Esophagus mucosa (tissue), 1 donor: ENCODE measurements around the gene ALDH16A1. TPM values are rescaled to one million over a fixed set of nuclear protein-coding genes. Genes with fewer than 3 reads are reported as not detected.

ENCODE experiments used
- ATAC-seq: fragments of 200-7000 bp; cut with Tn5 transposase; one replicate; pipeline ENCODE4 v1.9.1; 2020
- total RNA-seq: library from RNA; stranded (reverse); gene quantifications from one replicate; pipeline ENCODE4 v1.2.4, GENCODE V29; 2023
- donor health status: DM: yes; HTN: yes; CAD: no.

The ALDH16A1 gene
- total RNA-seq: 27.2 TPM

DNA sequence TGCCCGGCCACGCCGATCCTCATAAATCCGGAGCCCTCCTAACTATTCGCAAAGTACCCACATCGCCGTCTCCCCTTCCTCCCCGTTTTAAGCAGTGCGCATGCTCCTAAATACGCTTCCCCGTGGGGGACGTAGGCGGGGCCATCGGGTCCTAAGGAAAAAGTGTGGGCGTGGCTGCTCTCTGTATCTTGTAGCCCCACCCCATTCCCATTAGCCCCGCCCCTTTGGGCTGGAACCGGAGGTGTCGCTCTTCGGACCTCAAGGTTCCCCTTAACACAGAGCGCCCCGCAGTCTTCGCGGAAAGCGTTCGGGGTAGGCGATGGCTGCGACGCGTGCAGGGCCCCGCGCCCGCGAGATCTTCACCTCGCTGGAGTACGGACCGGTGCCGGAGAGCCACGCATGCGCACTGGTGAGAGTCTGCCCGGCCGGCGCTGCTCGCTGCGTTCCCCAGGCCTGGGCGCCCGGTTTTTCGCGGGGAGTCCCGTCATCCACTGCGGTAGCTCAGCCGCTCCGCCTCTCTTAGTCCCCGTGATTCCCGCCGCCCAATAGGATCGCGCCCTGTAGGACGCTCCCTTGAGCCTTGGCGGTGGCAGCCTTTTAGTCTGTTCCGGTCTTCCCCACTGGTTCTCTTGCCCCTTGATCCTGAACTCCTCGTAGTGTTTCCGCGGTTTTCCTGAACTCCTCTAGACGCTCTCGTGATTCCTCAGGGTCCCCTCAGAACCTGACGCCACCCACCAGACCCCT, at the start of gene ALDH16A1:
Gene ALDH16A1, plus strand, starts transcription at position 213 of the 744 bp plus-strand sequence. Its CDS starts 107 bp downstream, at position 320.
- ATAC-seq: peak; percentile 92

DNA sequence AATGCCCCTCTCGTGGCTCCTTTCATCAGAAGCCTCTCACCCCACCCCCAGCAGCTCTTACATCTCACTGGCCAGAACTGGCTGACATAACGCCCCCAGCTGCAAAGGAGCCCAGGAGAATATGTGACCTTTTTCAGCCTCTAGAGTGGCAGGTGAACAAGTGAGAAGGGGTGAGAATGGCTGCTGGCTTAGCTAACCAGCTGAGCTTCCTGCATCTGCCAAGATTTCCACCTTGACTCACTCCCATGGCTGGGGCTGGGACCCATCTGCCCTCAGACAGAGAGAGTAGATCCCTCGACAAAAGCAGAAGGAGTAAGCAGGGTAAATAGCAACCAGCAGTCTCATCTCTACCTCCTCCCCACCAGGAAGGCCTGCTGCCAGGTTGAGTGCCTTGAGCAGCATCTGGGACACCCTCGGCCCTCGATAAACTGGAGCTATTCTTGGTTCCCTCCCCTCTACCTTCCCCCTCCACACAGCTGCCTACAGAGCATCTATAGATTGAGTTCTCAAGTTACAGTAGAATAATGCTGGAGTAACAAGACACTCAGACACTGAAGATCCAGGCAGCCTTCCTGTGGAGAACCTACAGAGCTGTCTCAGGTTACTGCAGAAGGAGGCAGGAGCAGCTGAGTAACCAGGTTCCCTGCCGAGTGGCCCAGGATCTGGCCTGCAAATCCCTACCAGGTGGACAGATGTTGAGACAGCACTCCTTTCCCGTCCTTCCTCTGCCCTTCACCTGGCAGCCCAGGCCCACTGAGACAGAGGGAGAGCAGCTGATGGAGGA, 49.4 kb upstream of the ALDH16A1 start:
- ATAC-seq: no peak

DNA sequence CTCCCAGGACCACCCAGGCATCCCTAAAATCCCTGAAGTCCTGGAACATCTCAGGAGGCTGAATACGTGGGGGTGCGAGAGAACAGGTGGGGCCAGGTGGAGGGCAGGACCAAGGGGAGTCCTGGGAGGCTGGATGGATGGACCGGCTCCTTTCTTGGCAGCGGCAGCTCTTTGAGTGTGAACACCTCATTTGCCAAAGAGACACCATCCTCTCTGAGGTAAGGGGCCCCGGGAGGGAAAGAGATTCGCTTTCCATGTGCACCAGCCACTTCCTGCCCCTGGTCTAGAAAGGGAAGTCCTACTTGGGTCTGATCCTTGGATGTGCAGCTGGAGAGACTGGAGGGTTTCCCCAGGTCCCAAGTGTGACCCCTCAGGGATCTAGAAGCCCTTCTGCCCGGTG, 45.9 kb upstream of the ALDH16A1 start:
- no peak for ATAC-seq

DNA sequence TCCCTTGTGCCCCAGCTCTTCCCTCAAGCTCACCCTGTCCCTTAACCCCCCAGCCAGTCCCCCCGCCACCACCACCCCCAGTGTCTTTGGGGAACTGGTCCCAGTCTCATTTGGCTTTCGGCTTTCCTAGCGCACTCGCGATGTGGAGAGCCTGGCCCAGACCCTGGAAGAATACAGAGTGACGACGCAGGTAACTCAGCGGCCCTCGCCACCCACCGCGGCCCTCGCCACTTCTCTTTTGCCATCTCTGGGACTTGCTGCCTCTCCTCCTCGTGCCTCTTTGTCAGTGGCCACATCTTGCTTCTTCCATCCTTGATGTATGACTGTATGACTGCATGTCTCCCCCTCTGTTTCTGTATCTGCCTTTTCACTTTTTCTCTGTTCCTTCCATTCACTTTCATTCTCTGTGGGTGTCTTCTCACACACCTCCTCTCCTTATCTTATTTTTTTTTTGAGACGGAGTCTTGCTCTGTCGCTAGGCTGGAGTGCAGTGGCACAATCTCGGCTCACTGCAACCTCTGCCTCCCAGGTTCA, 45.5 kb upstream of the ALDH16A1 start:
- ATAC-seq: no peak

DNA sequence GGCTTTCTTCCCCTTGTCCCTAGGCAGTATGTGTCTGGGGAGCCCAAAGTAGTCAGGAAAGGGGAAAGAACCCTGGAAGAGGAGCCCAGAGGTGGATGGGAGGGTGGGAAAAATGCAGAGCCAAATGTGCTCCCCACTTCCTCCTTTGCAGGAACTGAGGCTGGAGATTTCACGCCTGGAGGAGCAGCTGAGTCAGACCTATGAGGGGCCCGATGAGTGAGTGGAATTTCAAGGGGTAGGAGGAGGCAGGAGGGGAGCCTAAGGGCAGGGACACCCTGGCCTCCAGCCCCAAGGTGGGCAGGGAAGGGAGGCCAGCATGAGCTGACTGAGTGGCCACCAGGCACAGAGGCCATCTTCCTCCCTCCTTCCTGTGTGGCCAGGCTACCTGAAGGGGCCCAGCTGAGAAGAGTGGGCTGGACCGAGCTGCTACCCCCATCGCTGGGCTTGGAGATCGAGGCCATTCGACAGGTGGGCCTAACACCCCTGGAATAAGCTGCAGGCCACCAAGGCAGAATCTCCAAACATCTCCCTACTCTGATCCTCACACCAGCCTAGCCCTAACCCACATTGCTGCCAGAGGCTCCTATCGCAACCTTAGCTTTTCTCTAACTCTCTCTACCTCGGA, 44.1 kb upstream of the ALDH16A1 start:
- no peak for ATAC-seq

DNA sequence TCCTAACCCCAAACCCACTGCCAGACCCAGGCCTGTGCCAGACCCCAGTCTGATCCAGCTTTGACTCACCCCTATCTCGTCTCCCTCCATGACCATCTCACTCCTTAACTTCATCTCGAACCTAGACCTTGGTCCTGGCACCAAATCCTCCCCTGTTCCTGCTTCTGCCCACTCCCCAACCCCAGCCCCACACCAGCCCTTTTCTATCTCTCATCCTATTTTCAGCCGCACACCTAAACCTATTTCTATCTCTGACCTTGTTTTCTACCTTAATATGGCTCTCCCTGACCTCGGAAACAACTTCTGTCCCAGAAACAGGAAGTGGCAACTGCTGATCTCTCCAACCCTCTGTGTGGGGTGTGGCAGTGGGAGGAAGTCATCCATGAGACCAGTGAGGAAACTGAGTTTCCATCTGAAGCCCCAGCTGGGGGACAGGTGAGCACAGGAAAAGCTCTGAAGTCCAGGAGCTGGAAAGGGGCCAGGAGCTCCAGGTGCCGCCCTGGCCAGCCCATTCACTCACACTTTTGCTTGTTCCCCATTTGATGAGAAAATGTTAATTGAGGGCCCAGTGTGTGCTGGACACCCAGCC, 43.5 kb upstream of the ALDH16A1 start:
- no peak for ATAC-seq

DNA sequence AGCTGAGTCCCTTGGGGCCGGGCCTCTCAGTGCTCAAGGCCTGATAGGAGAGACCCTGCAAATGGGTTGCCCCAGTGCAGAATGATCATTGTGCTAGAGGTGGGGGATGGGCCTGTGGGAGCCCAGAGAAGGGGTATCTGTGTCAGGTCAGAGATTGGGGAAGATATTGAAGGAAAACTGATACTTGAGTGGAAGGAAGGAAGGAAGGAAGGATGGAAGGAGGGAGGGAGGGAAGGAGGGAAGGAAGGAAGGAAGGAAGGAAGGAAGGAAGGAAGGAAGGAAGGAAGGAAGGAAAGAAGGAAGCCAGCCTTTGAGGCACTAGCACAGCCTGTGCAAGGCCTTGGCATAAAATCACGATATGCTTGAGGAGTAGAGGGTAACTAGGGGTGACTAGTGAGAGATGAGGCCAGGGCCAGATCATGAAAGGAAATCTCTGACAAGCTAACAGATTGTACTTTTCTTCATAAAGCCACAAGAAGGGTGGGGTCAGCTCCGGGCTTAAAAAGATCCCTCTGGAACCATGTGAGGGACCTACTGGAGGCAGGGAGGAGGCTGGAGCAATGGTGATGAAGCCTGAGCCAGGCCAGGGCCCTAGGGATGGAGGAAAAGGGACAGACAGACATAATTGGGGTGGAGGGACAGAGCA, 41.2 kb upstream of the ALDH16A1 start:
- ATAC-seq: no peak

DNA sequence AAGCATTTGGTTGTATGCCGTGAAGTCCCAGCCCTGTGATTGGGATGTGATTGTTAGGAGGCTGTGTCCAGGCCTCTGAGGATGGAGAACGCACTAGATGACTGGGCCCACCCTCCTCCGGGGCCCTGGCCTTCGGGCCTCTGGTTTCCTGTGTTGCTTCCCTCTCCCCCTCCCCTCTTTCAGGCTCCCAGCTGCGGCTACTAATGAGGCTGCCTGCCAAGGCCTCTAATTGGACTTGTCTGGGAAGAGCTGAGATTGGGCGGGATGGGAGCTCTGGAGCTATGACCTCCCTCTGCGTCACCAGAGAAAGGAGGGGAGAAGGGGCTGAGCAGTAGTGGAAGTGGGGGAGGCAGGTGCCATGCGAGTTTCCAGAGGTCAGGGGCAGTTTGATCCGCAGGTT, 39.7 kb upstream of the ALDH16A1 start:
- ATAC-seq: no peak

DNA sequence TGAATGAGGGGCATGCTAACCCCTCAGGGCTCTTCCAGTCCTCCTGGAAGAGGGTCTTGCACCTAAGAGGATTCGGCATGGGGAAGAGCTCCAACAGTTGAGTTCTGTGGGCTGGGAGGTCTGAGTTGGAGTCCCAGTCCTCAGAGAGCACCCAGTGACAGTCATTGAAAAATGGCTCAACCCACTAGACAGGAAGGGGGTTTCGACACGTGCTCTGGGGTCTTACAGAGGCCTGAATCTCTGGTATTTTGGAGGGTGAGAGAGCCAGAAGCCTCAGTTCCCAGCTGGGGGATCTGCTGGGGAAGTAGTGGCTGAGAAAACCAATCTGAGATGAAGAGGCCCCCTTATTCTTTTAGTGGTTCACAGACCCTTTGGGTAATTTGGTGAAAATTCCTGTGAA, 38.8 kb upstream of the ALDH16A1 start:
- ATAC-seq: no peak

DNA sequence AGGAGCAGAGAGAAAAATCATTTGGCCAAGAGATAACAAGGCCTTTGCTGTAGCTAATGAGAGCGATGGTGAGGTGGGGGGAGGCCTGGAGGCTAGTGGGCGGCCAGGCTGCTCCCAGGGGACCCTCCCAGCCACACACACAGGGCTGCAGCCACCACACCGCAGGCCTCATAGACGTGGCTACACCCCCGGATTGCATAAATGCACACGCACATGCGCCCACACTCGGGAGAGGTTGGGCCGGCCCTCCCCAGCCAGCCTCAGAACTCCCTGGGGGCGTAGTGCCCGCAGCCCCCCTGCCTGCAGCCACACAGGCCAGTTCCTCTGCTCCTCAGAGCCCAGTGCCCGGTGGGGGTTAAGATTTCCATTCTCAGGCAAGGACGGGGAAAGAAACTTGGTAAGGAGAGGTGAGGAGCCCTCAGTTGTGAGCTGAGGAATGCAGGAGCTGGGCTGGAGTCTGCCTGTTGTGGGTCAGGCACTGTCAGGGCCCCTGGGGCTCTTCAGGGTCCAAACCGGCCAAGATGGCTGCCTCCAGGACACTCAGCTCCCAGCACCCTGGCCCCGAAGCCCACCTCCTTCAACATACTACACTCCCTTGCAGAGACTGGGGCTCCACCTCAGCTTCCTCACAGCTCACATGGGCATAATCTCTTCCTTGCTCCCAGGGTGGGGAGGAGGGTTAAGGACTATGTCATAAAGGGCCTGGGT, 37.8 kb upstream of the ALDH16A1 start:
- ATAC-seq: no peak

DNA sequence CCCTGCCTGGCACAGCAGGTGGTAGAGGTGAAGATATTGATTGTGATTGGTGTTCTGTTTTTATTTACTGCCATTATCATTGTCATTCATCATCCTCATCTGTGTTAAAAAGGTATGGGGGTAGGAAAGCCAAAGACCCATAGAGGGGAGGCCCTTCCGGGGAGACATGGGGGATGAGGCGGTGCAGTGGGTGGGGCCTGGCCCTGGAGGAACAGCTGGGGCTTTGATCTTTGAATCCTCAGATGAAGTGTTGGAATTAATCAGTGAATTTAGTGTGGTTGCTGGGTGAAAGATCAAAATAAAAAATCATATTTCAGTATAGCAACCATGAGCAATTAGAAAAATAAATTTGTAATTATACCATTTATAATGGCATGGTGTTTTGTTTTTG, 37.2 kb upstream of the ALDH16A1 start:
- ATAC-seq: no peak

DNA sequence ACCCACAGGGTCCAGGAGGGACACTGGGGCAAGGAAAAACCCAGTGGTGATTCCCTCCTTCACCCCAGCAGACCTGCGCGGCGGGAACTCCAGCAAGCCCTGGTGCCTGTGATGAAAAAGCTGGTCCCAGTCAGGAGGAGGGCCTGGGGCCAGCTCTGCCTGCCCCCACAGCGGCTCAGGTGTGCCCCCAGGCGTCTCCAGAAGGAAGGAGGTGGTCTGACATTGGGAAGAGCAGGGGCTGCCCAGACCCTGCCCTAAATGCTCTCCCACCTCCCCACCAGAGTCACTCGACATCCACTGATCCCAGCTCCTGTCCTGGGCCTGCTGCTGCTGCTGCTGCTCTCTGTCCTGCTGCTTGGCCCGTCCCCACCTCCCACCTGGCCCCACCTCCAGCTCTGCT, 35.9 kb upstream of the ALDH16A1 start:
- no peak for ATAC-seq

DNA sequence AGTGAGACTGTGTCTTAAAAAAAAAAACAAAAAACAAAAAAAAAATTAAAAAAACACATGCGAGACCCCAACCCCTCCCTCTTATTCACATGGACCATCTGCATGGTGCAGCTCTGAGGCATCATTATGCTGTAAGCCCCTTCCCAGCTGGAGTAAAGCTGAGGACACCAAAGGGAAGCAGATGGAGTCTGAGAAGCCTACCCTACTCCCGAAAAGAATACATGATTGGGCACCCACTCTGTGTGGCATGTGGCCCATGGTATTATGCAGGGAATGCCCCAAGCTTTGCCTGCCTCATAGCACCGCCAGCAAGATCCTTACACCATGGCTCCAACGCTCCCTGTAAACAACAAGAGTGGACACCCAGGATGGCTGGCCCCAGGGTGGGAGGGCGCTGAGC, 34.5 kb upstream of the ALDH16A1 start:
- ATAC-seq: no peak

DNA sequence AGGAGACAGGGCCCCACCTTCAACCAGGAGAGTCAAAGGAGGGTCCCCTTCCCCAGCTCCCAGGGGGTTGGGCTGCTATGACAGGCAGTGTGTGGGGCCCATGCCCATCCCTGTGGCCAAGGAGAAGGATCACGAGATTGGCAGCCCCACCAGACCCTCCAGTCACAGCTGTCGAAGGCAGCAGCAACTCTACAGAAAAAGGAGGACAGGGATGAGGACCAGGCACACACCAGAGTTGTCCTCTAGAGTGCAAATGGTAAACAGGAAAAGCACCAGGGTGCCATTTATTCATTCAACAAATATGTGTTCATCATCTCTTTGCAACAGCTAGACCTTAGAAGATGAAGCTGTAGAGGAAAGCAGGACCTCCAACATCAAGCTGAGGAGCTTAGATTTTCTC, 33.9 kb upstream of the ALDH16A1 start:
- no peak for ATAC-seq

DNA sequence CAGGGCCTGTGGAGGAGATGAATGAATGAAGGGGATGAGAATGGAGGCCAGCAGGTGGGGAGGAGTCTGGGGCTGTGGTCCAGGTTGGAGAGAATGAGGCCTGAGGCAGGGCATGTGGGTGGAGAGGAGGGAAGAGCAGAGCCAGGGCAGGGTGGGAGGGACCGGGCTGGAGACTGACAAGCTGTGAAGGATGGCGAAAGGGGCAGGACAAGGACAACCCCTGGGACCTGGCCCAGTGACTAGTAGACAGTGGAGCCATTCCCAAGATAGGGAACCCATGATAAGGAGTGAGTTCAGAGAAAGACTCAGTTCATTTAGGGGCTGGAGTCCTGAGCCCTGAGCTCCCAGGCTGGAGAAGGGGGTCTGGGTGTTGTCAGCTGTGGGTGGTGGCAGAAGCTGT, 32.8 kb upstream of the ALDH16A1 start:
- ATAC-seq: no peak

DNA sequence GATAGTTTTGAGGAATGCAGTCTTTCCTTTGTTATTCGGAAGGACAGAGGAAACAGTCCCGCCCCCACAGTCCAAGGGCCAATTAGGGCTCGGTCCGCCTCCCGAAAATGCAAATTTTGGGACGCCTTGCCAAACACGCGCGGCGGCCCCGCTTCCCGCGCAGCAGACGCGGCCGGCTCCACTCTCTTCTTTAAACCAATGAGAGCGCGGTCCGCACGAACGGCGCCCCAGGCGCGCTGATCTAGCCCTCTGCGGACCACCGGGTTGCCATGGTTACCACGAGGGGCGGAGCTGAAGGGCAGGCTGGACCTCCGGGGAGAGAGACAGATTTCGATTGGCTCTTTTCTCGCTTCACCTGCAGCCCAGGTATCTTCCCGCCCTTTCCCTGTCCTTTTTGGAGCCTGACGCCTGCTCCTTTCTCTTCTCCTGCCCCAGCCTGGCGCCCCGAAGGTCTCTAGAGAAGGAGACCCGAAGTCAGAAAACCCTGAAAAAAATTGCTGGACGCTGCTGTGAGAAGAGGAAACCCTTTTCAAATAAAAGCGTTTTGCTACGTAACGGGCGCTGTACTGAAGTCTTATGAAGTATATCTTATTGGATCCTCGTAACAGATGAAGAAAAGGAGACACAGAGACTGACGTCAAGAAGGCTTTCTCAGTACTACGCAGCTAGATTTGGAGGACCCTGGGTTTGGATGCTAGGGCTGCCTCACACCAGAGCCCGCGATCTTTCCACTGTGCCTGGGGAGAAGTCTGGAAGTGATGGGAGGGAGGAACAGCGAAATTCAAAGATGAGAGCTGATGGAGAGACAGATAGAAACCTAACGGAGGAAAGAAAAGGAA, 31.8 kb upstream of the ALDH16A1 start:
- peak; percentile 50 for ATAC-seq

DNA sequence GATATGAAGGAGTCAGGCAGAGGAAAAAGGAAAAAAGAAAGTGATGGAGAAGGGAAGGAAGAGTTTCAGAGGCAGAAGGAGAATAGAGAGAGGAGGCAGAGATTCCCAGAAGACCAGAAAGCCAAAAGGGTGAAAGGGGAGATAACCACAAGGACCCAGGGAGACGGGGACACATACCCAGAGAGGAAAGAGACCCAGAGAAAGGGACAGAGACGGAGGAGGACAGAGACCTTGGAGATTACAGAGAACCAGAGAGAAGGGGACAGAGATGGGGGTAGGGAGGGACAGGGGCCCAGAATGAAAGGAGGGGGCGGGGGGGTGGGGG, 31.2 kb upstream of the ALDH16A1 start:
- no peak for ATAC-seq

DNA sequence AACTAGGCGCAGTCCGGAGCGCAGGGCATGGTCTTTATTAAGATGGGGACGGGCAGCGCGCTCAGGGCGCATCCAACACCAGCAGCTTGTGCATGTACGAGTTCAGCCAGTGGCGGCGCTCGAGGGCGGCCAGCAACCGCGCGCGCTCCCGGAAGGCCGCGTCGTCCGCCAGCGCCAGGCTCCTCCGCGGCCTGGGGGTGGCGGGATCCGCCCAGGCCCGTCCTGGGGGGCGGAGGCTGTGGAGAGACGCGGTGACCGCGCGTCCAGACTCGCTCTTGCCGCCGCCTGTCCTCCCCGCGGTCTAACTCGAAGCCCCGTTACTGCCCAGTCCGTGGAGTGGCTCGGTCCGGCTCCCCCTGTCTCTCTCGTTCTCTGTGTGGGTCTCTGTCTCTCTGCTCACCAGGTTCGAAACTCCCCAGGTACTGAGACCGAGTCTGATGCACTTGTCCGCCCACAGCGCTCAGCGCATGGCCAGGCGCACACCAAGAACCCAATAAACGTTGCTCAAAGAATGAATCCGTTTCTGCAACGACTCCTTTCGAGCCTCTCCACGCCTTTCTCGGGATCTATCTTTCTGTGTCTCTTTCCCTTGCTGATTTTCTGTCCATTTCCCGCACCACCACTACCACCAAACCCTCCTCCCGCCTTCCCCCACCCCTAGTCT, 30.5 kb upstream of the ALDH16A1 start:
- peak; percentile 54 for ATAC-seq

DNA sequence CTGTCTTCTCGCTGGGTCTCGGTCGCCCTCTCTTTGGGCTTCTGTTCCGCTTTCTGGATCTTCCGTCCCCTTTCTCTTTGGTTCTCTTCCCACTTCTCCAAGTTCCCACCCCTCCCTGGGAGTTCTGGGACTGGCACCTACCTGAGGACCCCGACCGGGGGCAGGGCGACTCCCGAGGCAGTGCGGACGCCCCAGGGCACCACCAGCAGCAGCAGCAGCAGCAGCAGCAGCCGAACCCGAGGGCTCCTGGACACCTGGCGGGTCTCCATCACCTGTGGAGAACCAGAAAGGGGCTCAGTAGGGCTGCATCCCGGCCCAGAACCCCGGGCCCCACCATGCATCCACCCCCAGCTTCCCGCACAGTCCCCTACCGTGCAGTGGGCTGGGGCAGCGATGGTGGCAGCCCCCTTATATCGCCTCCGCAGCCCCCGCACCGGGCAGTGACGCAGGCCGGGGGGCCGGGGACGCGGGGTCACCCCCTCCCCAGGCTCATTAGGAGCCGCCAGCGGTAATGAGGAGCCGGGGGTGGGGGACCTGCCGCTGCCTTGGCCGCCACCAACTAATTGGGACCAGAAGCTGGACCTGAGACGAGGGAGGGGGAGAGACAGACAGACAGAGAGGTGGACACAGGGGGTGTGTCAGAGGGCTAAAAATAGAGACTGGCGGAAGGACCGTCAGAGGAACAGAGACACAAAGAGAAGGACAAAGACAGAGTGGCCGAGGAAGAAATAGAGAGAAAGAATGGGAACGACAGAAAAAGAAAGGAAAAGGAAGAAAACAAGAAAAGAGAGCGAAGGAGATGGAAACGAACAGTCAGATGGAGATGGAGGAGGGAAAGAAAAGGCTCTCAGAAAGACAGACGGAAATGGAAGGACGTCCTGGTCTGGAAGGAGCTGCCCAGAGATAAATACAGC, 29.7 kb upstream of the ALDH16A1 start, which contains the start of gene PTH2:
Gene PTH2, minus strand, starts transcription at position 371 of the 914 bp plus-strand sequence. Its CDS starts 102 bp downstream, at position 269.
- ATAC-seq: no peak
